GM18873 (cell line): Measurements from ENCODE around the gene HES1.
"Not testable (repeated sequence)": the region's sequence is repeated elsewhere in the genome, so short reads cannot be mapped to it uniquely, and the experiment has no call there.

ENCODE experiments used
- ATAC-seq: cut with Tn5 transposase; IDR thresholded peaks from one replicate; pipeline ENCODE4 v1.9.1; 2021; ENCODE audit warnings: mild to moderate bottlenecking, moderate library complexity, moderate number of reproducible peaks; ENCODE audit not compliant: unreplicated experiment, low FRiP score

HES1 gene

GRCh38 chr3:194139814-194140391, 4.0 kb downstream of the HES1 start:
- no peak for ATAC-seq

- no peak for ATAC-seq
Measured at GRCh38 chr3:194140520-194141414, 4.8 kb downstream of the HES1 start.

- no peak for ATAC-seq
Measured at GRCh38 chr3:194141415-194142155, 5.6 kb downstream of the HES1 start.

GRCh38 chr3:194142156-194142910, 6.4 kb downstream of the HES1 start:
- ATAC-seq, result no peak

GRCh38 chr3:194145702-194146101, 9.8 kb downstream of the HES1 start:
- ATAC-seq, result no peak

- no peak for ATAC-seq
Measured at GRCh38 chr3:194147679-194148078, 11.7 kb downstream of the HES1 start.

GRCh38 chr3:194148383-194148782, 12.4 kb downstream of the HES1 start:
- no peak for ATAC-seq

- ATAC-seq, result no peak
Measured at GRCh38 chr3:194150252-194150934, 14.4 kb downstream of the HES1 start.

- not testable (repeated sequence) for ATAC-seq
Measured at GRCh38 chr3:194150935-194151302, 15.0 kb downstream of the HES1 start.

GRCh38 chr3:194154346-194154745, 18.4 kb downstream of the HES1 start:
- ATAC-seq, result no peak

- ATAC-seq, result no peak
Measured at GRCh38 chr3:194156095-194156494, 20.1 kb downstream of the HES1 start.

- ATAC-seq, result no peak
Measured at GRCh38 chr3:194158942-194159439, 23.0 kb downstream of the HES1 start.

GRCh38 chr3:194160158-194160557, 24.2 kb downstream of the HES1 start:
- no peak for ATAC-seq

GRCh38 chr3:194161131-194162045, 25.4 kb downstream of the HES1 start:
- ATAC-seq, result no peak

- ATAC-seq, result no peak
Measured at GRCh38 chr3:194162070-194162678, 26.2 kb downstream of the HES1 start.

- ATAC-seq, result no peak
Measured at GRCh38 chr3:194162817-194163584, 27.1 kb downstream of the HES1 start.

GRCh38 chr3:194163697-194164096, 27.7 kb downstream of the HES1 start:
- no peak for ATAC-seq

GRCh38 chr3:194164861-194165260, 28.9 kb downstream of the HES1 start:
- no peak for ATAC-seq
